Tibial nerve (tissue), 4 donors: ENCODE results near the gene PHF21B. TPM values are rescaled to one million over a fixed set of nuclear protein-coding genes. Genes with fewer than 3 reads are reported as not detected.

Experiments
- DNase-seq, 2 donors: peaks; one replicate each; pipeline ENCODE4 v3.0.0-alpha.2; 2019; ENCODE audit warnings: low spot score in 2 of 2
- H3K27ac ChIP-seq, 4 donors: fragments of 200-600 bp; sonication (generic) in 3 of 4; one replicate each; pipeline ENCODE4 v1.5.1; 2017 to 2019; ENCODE audit warnings: mild to moderate bottlenecking in 1 of 4
- H3K27me3 ChIP-seq, 2 donors: fragments of 200-600 bp; sonication (generic) in 1 of 2; one replicate each; pipeline versions ENCODE4 v1.5.1 to v1.6.0; 2017 to 2019
- H3K36me3 ChIP-seq, 3 donors: fragments of 200-600 bp; sonication (generic); one replicate each; pipeline ENCODE4 v1.5.1; 2018 to 2019
- H3K4me1 ChIP-seq, 4 donors: fragments of 200-600 bp; sonication (generic) in 3 of 4; one replicate each; pipeline ENCODE4 v1.5.1; 2017 to 2019
- H3K4me3 ChIP-seq, 4 donors: fragments of 200-600 bp; sonication (generic) in 3 of 4; one replicate each; pipeline ENCODE4 v1.5.1; 2017 to 2019; ENCODE audit warnings: mild to moderate bottlenecking in 1 of 4, moderate library complexity in 1 of 4
- H3K9me3 ChIP-seq, 4 donors: fragments of 200-600 bp; sonication (generic) in 3 of 4; one replicate each; pipeline ENCODE4 v1.5.1; 2017 to 2019
- CTCF ChIP-seq, 5 experiments: fragments of 200-600 bp in 3 of 5; fragments of 450-650 bp in 2 of 5; sonication (generic) in 3 of 5; IDR thresholded peaks; one replicate each; pipeline ENCODE4 v1.5.1; 2016 to 2019; ENCODE audit warnings: antibody characterized with exemption in 5 of 5, mild to moderate bottlenecking in 3 of 5, moderate library complexity in 2 of 5
- EP300 ChIP-seq, 2 donors: sonication (generic); formaldehyde crosslinking; IDR thresholded peaks; one replicate each; pipeline ENCODE4 v1.6.1; 2017; ENCODE audit warnings: antibody characterized with exemption in 2 of 2, mild to moderate bottlenecking in 1 of 2
- POLR2A ChIP-seq, 2 donors: fragments of 450-650 bp; IDR thresholded peaks; one replicate each; pipeline ENCODE4 v1.6.1; 2017; ENCODE audit warnings: antibody characterized with exemption in 2 of 2, mild to moderate bottlenecking in 2 of 2, moderate library complexity in 2 of 2
- WGBS, 2 donors: methylation state at CpG; one replicate each; pipeline ENCODE4 v1.1.5; 2018; 5-methylcytosine and 5-hydroxymethylcytosine counted together
- total RNA-seq, 4 donors: library from RNA; depleted of rRNA; stranded (reverse); fragments of >200 nt; gene quantifications; one replicate each; pipeline ENCODE4 v1.1.0, GENCODE V29; 2016

The PHF21B gene
- total RNA-seq, 4 donors from 2014 or later, result 0.39 to 4.2 (median 0.90) TPM; not detected in 1

DNA sequence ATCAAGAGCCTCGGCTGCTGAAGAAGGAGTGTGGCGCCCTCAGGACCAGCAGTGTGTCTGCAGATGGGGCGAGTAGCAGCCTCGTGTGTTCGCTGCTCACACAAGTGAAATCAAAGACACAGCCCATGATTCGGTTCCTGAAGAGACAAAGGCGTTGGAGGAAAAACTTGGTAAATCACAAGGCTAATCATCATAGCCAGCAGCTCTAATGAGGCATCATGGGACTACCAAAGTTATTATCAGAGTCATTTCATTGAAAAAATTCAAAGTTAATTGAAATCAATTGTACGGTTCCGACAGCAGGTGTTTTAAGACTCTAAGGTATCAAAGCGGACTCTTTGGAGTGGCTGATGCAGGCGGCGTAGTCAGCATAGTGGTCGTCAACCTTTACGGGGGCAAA is 9.5 kb downstream of the PHF21B start:
- no peak for DNase-seq
- no peak overlapping the region for H3K4me3 ChIP-seq
- H3K27me3 ChIP-seq, result peaks cover 0 to 7% of the 10 kb centered on the region in 2 donors
- peaks cover 0 to 7% (median 0%) of the 10 kb centered on the region in 3 donors for H3K36me3 ChIP-seq
- H3K27ac ChIP-seq, result no peak overlapping the region
- H3K4me1 ChIP-seq, result no peaks in the 10 kb centered on the region
- 89% methylated on average over 14 of the region's 14 CpGs for WGBS, 2 donors
- TF ChIP-seq EP300 (IDR thresholded peaks at IDR 0.05) (no peak), CTCF (IDR thresholded peaks at IDR 0.05) (no peak), POLR2A (IDR thresholded peaks at IDR 0.05) (no peak)
- no peaks in the 10 kb centered on the region for H3K9me3 ChIP-seq

DNA sequence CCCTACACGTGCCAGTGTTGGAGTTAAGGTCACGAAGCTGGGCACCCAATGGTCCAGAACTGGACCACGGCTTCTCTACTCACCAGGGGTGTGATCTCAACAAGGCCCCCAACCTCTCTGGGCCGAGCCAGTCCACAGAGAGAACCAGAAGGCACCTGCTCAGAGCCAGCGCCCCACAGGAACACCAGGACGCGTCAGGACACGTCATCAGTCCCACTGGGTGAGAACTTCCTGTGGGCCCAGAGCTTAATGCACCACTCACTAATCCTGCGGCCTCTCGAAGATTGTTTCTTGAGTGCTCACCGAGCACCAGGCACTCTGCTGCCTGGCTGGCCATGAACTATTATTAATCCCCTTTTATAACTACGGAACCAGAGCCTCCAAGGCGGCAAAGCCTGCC is 10.1 kb downstream of the PHF21B start:
- no peaks in the 10 kb centered on the region for H3K4me1 ChIP-seq
- peaks cover 0 to 7% of the 10 kb centered on the region in 2 donors for H3K27me3 ChIP-seq
- DNase-seq, result no peak
- 78 to 83% methylated on average over 13 of the region's 13 CpGs for WGBS, 2 donors
- H3K27ac ChIP-seq, result no peak overlapping the region
- peaks cover 0 to 7% (median 0%) of the 10 kb centered on the region in 3 donors for H3K36me3 ChIP-seq
- no peak overlapping the region for H3K4me3 ChIP-seq
- TF ChIP-seq POLR2A (IDR thresholded peaks at IDR 0.05) (no peak), CTCF (IDR thresholded peaks at IDR 0.05) (no peak), EP300 (IDR thresholded peaks at IDR 0.05) (no peak)
- H3K9me3 ChIP-seq, result no peaks in the 10 kb centered on the region

GRCh38 chr22:44999231-44999630 is 10.6 kb downstream of the PHF21B start:
- Histone ChIP-seq H3K4me1 (no peaks in the 10 kb centered on the region), H3K9me3 (no peaks in the 10 kb centered on the region), H3K27ac (no peak overlapping the region), H3K4me3 (no peak overlapping the region), H3K36me3 (peaks cover 0 to 7% (median 0%) of the 10 kb centered on the region in 3 donors), H3K27me3 (peaks cover 0 to 7% of the 10 kb centered on the region in 2 donors)
- TF ChIP-seq POLR2A (IDR thresholded peaks at IDR 0.05) (no peak), EP300 (IDR thresholded peaks at IDR 0.05) (no peak), CTCF (IDR thresholded peaks at IDR 0.05) (no peak)
- 71 to 82% methylated on average over 15 of the region's 15 CpGs for WGBS, 2 donors
- DNase-seq, result no peak

- peaks cover 0 to 7% (median 0%) of the 10 kb centered on the region in 3 donors for H3K36me3 ChIP-seq
Measured at GRCh38 chr22:44998296-44998695, 11.5 kb downstream of the PHF21B start.

GRCh38 chr22:44997060-44997459 is 12.7 kb downstream of the PHF21B start:
- no peak overlapping the region for H3K27ac ChIP-seq
- no peak overlapping the region for H3K4me3 ChIP-seq
- WGBS, 2 donors, result 84 to 87% methylated on average over 9 of the region's 9 CpGs
- no peaks in the 10 kb centered on the region for H3K4me1 ChIP-seq
- no peaks in the 10 kb centered on the region for H3K9me3 ChIP-seq
- peaks cover 0 to 7% (median 0%) of the 10 kb centered on the region in 3 donors for H3K36me3 ChIP-seq
- no peak for DNase-seq
- TF ChIP-seq CTCF (IDR thresholded peaks at IDR 0.05) (no peak), EP300 (IDR thresholded peaks at IDR 0.05) (no peak), POLR2A (IDR thresholded peaks at IDR 0.05) (no peak)
- H3K27me3 ChIP-seq, result no peaks in the 10 kb centered on the region

More at GRCh38 chr22:44998296-44998695, 11.5 kb downstream of the PHF21B start:
- TF ChIP-seq EP300 (IDR thresholded peaks at IDR 0.05), result no peak
- no peak for TF ChIP-seq CTCF (IDR thresholded peaks at IDR 0.05)
- TF ChIP-seq POLR2A (IDR thresholded peaks at IDR 0.05), result no peak
- Histone ChIP-seq H3K4me1 (no peaks in the 10 kb centered on the region), H3K9me3 (no peaks in the 10 kb centered on the region), H3K27ac (no peak overlapping the region), H3K27me3 (peaks cover 0 to 3% of the 10 kb centered on the region in 2 donors), H3K4me3 (no peak overlapping the region)
- WGBS, 2 donors, result 90 to 92% methylated on average over 11 of the region's 11 CpGs
- no peak for DNase-seq
